ENCODE results near the gene OR52D1. TPM values are rescaled to one million over a fixed set of nuclear protein-coding genes. Genes with fewer than 3 reads are reported as not detected.

The OR52D1 gene
- total and polyA plus RNA-seq, 2 of the 4 experiments (the other 2 are of a cell fraction): not detected

DNA sequence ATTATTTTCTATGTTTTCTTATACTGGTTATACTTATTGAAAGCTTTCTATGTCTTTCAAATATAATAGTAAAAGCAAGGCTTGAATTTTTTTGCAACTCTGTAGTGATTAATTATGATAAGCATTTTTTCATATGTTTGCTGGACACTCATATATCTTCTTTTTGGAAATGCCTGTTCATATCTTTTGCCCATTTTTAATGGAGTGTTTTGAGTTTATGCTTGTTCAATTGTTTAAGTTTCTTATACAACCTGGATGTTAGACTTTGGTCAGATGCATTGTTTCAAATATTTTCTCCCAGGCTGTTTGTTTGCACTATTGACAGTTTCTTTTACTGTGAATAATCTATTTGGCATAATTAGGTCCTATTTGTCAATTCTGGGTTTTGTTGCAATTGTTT lies 48.0 kb downstream of the OR52D1 start:
- Histone ChIP-seq H2AFZ (replicated peaks; ENCODE audit: low read length, poor library complexity) (no peak overlapping the region), H2BK5ac (ENCODE audit: low read depth, low read length, poor library complexity, severe bottlenecking) (no peak overlapping the region), H2BK15ac (ENCODE audit: low read depth, low read length) (no peak overlapping the region), H3K27me3 (ENCODE audit: control insufficient read depth, insufficient read depth, low read length) (no peaks in the 10 kb centered on the region; the same call in 1 of the 2 replicates), H3K79me1 (ENCODE audit: low read depth in 1 of 2, low read length in 2 of 2) (no peaks in the 10 kb centered on the region), H3K4me1 (ENCODE audit: control insufficient read depth, insufficient read depth, low read length) (no peaks in the 10 kb centered on the region), H4K91ac (ENCODE audit: insufficient read depth, low read depth, low read length) (no peak overlapping the region), H3K4me3 (ENCODE audit: insufficient read depth, low read depth, low read length) (no peak overlapping the region), H2BK20ac (ENCODE audit: low read depth, low read length) (no peak overlapping the region), H3K9ac (ENCODE audit: low read depth, low read length) (no peak overlapping the region), H3K56ac (ENCODE audit: extremely low read depth, insufficient read depth, low read length) (no peak overlapping the region), H3K9me1 (ENCODE audit: insufficient read depth, low read length) (no peaks in the 10 kb centered on the region), H3K27ac (ENCODE audit: insufficient read depth, low read length) (no peak overlapping the region), H3K9me3 (ENCODE audit: control insufficient read depth, insufficient read depth, low read length) (no peaks in the 10 kb centered on the region), H3K36me3 (ENCODE audit: control insufficient read depth, insufficient read depth, low read length) (no peaks in the 10 kb centered on the region), H3K14ac (replicated peaks; ENCODE audit: low read depth, low read length) (no peak overlapping the region), H2AK5ac (ENCODE audit: low read depth, low read length) (no peak overlapping the region), H4K8ac (ENCODE audit: low read depth in 2 of 2, low read length in 2 of 2) (no peak overlapping the region), H2BK120ac (ENCODE audit: low read depth, low read length) (no peak overlapping the region), H2AK9ac (replicated peaks; ENCODE audit: low read depth, low read length, poor library complexity) (no peak overlapping the region), H3K4me2 (ENCODE audit: low read depth, low read length) (no peak overlapping the region), H3K4ac (ENCODE audit: low read depth, low read length) (no peak overlapping the region), H4K5ac (ENCODE audit: low read depth, low read length) (no peak overlapping the region), H3K23ac (ENCODE audit: low read depth, low read length) (no peak overlapping the region), H3K18ac (ENCODE audit: low read depth, low read length) (no peak overlapping the region), H4K20me1 (ENCODE audit: insufficient read depth, low read length) (no peaks in the 10 kb centered on the region)
- POLR2A ChIA-PET (ENCODE audit: unreplicated experiment): no interaction called here
- TF ChIP-seq SMC3 (IDR thresholded peaks at IDR 0.05; ENCODE audit: low read depth, low read length) (no peak), RCOR1 (IDR thresholded peaks at IDR 0.05; ENCODE audit: insufficient replicate concordance, low read length) (no peak), FOS (IDR thresholded peaks at IDR 0.05; ENCODE audit: low read depth, low read length) (no peak), POLR2A (IDR thresholded peaks at IDR 0.05; ENCODE audit: low read depth, low read length) (no peak), CEBPB (IDR thresholded peaks at IDR 0.05; ENCODE audit: low read depth, low read length) (no peak), ELK1 (IDR thresholded peaks at IDR 0.05; ENCODE audit: borderline replicate concordance, low read depth, low read length) (no peak), CTCF (conservative IDR thresholded peaks at IDR 0.05; ENCODE audit: low read depth, low read length) (no peak), USF2 (IDR thresholded peaks at IDR 0.05; ENCODE audit: low read depth, low read length) (no peak), CHD1 (IDR thresholded peaks at IDR 0.05; ENCODE audit: low read depth, low read length) (no peak), MAZ (IDR thresholded peaks at IDR 0.05; ENCODE audit: borderline replicate concordance, low read depth, low read length) (no peak), NFE2L2 (IDR thresholded peaks at IDR 0.05; ENCODE audit: low read depth, low read length) (no peak), BHLHE40 (IDR thresholded peaks at IDR 0.05; ENCODE audit: low read depth, low read length) (no peak), RAD21 (IDR thresholded peaks at IDR 0.05; ENCODE audit: low read length) (no peak)
- DNase-seq: no peak
- dilution Hi-C loops (cut with HindIII; ENCODE audit: low sequenced_read_pairs, unreplicated experiment): no loop called here
- CTCF ChIA-PET: no interaction called here
- ATAC-seq (ENCODE audit: low read depth): no peak
- intact Hi-C loops (cut with micrococcal nuclease): no loop called here
- no TSS peak for BruUV-seq (replicated peaks)
- in situ Hi-C loops (cut with MboI; ENCODE audit: low sequenced_read_pairs): no loop called here

Measured in IMR-90 (cell line).